Measurements from ENCODE around the gene SNX24. TPM values are rescaled to one million over a fixed set of nuclear protein-coding genes. Genes with fewer than 3 reads are reported as not detected.
A peak's percentile ranks its signal among the peaks of the same experiment; 100 is the strongest.

Gene SNX24
- total RNA-seq, 2 donors from 2014 or later = 15.6 to 34.2 TPM

GRCh38 chr5:122937914-122938313, 92.5 kb downstream of the SNX24 start:
- H3K27ac ChIP-seq = peak overlapping the region; percentile 5 to 54
- H3K4me3 ChIP-seq = no peak overlapping the region
- DNase-seq (ENCODE audit: low spot score) = no peak
- no peak for TF ChIP-seq CTCF (IDR thresholded peaks at IDR 0.05)
- no peak for ATAC-seq (ENCODE audit: insufficient number of reproducible peaks, low FRiP score, low read depth)
- H3K27me3 ChIP-seq (replicated peaks; ENCODE audit: insufficient read depth) = no peaks in the 10 kb centered on the region
- H3K9me3 ChIP-seq = no peaks in the 10 kb centered on the region
- H3K36me3 ChIP-seq = no peaks in the 10 kb centered on the region
- H3K4me1 ChIP-seq (ENCODE audit: control insufficient read depth in 1 of 2, low read depth in 2 of 2) = peaks cover 7 to 37% of the 10 kb centered on the region in 2 donors

- H3K27me3 ChIP-seq (replicated peaks; ENCODE audit: insufficient read depth) = no peaks in the 10 kb centered on the region
- H3K36me3 ChIP-seq = no peaks in the 10 kb centered on the region
- H3K27ac ChIP-seq = no peak overlapping the region
- no peak for TF ChIP-seq CTCF (IDR thresholded peaks at IDR 0.05)
- no peak for ATAC-seq (ENCODE audit: insufficient number of reproducible peaks, low FRiP score, low read depth)
- DNase-seq (ENCODE audit: low spot score) = no peak
- no peak overlapping the region for H3K4me3 ChIP-seq
- no peaks in the 10 kb centered on the region for H3K9me3 ChIP-seq
- peaks cover 3 to 41% of the 10 kb centered on the region in 2 donors for H3K4me1 ChIP-seq (ENCODE audit: control insufficient read depth in 1 of 2, low read depth in 2 of 2)
Measured at GRCh38 chr5:122940890-122941289, 95.5 kb downstream of the SNX24 start.

DNA sequence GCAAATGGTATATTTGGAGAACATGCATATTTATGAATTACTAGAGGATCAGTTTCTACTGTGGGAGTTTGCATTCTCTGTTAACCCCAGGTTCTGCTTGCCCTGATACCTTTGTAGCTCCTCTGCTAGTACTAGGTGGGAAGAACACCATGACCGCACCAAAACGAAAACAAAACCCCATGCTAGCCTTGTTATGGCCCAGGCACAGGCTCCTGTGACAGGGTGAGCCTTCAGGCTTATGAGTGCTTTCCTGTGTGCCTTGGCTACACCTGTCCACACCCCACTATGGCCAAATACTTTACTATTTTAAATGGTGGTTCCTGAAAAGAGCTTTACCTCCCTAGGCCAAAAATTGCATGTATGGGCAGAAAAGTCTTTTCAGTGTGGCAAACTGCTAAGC, 96.3 kb downstream of the SNX24 start:
- Histone ChIP-seq H3K4me3 (no peak overlapping the region), H3K9me3 (no peaks in the 10 kb centered on the region), H3K27ac (no peak overlapping the region), H3K36me3 (no peaks in the 10 kb centered on the region), H3K4me1 (ENCODE audit: control insufficient read depth in 1 of 2, low read depth in 2 of 2) (peaks cover 0 to 37% of the 10 kb centered on the region in 2 donors), H3K27me3 (replicated peaks; ENCODE audit: insufficient read depth) (no peaks in the 10 kb centered on the region)
- ATAC-seq (ENCODE audit: insufficient number of reproducible peaks, low FRiP score, low read depth) (no peak), DNase-seq (ENCODE audit: low spot score) (no peak)
- no peak for TF ChIP-seq CTCF (IDR thresholded peaks at IDR 0.05)

- TF ChIP-seq CTCF (IDR thresholded peaks at IDR 0.05) = no peak
- Histone ChIP-seq H3K9me3 (no peaks in the 10 kb centered on the region), H3K4me1 (ENCODE audit: control insufficient read depth in 1 of 2, low read depth in 2 of 2) (peaks cover 0 to 32% of the 10 kb centered on the region in 2 donors), H3K4me3 (no peak overlapping the region), H3K27me3 (replicated peaks; ENCODE audit: insufficient read depth) (no peaks in the 10 kb centered on the region), H3K27ac (no peak overlapping the region), H3K36me3 (no peaks in the 10 kb centered on the region)
- DNase-seq (ENCODE audit: low spot score) (no peak), ATAC-seq (ENCODE audit: insufficient number of reproducible peaks, low FRiP score, low read depth) (no peak)
Measured at GRCh38 chr5:122942164-122942914, 96.9 kb downstream of the SNX24 start.

DNA sequence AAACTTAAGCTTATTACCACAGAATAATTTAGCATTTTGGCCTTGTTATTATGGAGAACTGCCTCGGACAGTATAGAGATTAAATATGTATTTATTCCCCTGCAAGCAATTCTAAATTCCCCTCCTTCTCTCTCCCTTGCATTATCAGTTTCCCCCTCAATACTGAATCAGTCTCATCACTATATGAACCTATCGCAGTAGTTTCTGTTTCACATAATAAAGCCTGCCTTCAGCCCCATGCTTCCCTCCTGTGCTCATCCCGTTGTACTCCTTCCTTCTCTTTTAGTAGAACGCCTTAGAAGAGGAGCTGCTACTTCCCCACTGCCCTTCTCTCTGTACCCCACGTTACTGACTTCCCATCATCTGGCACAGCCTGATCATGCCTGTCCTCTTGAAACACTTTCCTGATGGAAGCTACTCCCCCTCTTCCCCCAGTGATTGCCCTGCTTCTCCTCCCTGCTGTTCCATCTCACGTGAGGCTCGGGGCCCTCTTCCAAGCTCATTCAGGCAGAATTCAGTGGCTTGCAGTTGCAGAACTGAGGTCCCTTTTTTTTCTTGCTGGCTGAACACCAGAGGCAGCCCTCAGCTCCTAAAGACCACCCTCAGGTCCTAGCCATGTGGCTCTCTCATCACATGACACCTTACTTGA, 97.8 kb downstream of the SNX24 start:
- Histone ChIP-seq H3K4me1 (ENCODE audit: control insufficient read depth in 1 of 2, low read depth in 2 of 2) (peaks cover 0 to 24% of the 10 kb centered on the region in 2 donors), H3K4me3 (no peak overlapping the region), H3K9me3 (no peaks in the 10 kb centered on the region), H3K27me3 (replicated peaks; ENCODE audit: insufficient read depth) (no peaks in the 10 kb centered on the region), H3K36me3 (no peaks in the 10 kb centered on the region), H3K27ac (no peak overlapping the region)
- ATAC-seq (ENCODE audit: insufficient number of reproducible peaks, low FRiP score, low read depth) (no peak), DNase-seq (ENCODE audit: low spot score) (no peak)
- no peak for TF ChIP-seq CTCF (IDR thresholded peaks at IDR 0.05)

All from thoracic aorta (tissue), 2 donors.